A375 (cell line): ENCODE measurements around the gene EVX2. TPM values are rescaled to one million over a fixed set of nuclear protein-coding genes. Genes with fewer than 3 reads are reported as not detected.

Experiments used
- total RNA-seq: library from RNA; depleted of rRNA; stranded (reverse); fragments of >200 nt; shearing (Covaris generic); gene quantifications from 2 replicates; pipeline ENCODE4 v1.2.3, GENCODE V29; 2014; rRNA removed

The EVX2 gene
- 0.05 TPM in 1 of 2 replicates, not detected in the other for total RNA-seq

DNA sequence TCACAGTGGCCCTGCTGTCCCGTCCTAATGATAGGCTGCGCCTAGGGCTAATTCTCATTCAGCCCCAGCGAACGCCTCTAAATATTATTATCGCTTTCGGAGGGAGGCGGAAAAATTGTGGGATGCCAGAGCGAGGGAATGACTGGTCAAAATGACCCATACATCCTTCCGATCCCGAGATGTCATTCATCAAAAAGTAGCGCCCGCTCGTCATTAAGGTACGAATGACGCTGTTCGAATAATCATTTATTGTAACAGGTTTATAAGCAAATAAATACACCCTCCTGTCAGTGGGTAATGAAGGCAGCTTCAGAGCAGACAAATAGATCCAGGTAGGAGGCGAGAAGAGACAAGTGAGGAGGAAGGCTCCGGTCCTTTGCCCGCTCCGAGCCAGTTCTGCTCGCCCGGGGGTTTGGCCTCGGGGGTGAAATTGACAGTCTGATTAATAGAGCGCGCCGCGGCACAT lies at the start of gene EVX2:
TSS of gene EVX2 (minus strand) at position 167 of the 466 bp plus-strand sequence. CDS start 186 bp downstream, outside the sequence.

DNA sequence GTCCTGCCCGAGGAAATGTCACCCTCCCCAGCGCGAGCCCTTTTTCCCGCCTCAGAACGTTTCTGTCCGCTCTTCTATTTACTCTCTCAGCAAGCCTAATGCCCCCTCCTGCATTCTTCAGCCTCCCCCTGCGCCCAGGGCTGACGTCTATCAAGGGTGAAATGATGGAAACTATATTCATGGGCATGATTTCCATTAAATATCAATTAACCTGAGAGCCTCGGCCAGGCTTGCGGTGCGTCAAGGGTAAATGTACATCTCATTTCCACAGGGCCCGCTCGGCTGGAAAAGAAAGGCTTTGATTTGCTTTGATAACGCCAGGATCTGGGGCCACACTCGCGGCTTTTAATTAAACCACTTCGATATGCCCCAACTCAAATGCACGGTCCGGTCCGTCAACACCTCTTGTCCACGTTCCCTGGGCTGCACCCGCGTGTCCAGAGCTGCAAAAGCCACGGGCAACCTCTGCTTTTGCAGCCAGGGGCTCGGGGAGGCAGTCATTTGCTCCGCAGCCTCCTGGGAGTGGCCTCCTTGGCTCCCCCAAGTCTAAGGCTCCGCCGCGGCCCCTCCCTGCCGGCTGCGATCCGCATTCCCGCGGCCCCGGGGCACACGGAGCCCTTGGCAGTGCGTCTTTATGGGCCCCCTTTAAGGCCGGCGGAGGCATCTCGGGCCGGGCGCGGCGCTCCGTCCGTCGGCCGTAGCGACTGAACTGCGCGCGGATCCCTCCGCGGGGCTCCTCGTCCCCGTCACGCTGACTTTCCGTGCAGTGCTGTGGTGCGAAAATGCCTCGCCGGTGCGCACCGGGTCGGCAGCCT lies 45.4 kb upstream of the EVX2 start, which contains the start of gene HOXD8:
TSS of gene HOXD8 (plus strand) at position 724 of the 815 bp plus-strand sequence. CDS start 662 bp downstream, outside the sequence.

DNA sequence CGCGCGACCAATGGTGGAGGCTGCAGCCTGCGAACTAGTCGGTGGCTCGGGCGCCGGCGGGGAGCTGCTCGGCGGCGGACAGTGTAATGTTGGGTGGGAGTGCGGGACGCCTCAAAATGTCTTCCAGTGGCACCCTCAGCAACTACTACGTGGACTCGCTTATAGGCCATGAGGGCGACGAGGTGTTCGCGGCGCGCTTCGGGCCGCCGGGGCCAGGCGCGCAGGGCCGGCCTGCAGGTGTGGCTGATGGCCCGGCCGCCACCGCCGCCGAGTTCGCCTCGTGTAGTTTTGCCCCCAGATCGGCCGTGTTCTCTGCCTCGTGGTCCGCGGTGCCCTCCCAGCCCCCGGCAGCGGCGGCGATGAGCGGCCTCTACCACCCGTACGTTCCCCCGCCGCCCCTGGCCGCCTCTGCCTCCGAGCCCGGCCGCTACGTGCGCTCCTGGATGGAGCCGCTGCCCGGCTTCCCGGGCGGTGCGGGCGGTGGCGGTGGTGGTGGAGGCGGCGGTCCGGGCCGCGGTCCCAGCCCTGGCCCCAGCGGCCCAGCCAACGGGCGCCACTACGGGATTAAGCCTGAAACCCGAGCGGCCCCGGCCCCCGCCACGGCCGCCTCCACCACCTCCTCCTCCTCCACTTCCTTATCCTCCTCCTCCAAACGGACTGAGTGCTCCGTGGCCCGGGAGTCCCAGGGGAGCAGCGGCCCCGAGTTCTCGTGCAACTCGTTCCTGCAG lies 39.1 kb upstream of the EVX2 start, which contains the start of gene HOXD9:
TSS of gene HOXD9 (plus strand) at position 37 of the 728 bp plus-strand sequence. CDS start at position 87, 50 bp downstream.

DNA sequence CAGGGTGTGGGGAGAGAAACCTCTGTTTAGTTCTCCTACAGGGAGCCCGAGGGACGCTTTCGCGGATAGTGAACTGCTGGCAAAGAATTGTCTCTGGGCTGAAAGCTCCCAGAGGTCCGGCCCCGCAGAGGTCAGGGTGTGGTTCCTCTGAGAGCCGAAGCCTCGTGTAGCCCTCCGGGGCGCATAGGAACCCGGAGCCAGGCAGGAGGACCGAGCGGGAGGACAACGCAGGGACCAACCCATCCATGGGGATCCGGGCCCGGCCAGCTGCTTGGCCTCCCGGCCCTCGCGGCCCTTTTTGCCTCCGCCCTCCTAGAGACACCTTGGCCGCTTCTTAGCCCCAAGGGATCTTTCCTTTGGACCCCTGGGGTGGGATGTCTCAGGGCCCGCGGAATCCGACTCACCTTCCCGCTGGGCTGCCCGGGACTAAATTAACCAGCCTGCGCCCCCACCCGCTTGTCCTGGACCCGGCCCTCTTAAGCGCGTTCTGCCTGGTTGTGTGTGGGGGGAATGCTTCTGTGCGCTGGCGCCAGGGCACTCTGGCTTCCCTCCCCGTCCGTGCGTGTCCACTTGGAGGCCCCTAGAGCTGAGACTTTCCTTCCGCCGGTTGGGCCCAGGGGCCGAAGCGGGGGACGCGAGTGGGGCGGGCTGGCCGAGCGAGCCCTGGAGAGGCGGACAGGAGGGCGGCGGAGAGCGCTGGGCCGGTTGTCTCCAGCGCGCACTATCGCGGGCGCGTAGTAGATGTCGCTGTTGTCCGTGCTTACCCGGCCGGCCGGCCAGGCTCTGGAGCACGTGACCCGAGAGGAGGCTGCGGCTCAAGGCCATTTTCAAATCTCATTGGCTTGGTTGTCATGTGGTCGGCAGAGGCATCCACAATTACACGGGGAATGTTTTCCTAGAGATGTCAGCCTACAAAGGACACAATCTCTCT lies 32.4 kb upstream of the EVX2 start, which contains the start of gene HOXD10:
TSS of gene HOXD10 (plus strand) at position 896 of the 931 bp plus-strand sequence. CDS start 56 bp downstream, outside the sequence.

DNA sequence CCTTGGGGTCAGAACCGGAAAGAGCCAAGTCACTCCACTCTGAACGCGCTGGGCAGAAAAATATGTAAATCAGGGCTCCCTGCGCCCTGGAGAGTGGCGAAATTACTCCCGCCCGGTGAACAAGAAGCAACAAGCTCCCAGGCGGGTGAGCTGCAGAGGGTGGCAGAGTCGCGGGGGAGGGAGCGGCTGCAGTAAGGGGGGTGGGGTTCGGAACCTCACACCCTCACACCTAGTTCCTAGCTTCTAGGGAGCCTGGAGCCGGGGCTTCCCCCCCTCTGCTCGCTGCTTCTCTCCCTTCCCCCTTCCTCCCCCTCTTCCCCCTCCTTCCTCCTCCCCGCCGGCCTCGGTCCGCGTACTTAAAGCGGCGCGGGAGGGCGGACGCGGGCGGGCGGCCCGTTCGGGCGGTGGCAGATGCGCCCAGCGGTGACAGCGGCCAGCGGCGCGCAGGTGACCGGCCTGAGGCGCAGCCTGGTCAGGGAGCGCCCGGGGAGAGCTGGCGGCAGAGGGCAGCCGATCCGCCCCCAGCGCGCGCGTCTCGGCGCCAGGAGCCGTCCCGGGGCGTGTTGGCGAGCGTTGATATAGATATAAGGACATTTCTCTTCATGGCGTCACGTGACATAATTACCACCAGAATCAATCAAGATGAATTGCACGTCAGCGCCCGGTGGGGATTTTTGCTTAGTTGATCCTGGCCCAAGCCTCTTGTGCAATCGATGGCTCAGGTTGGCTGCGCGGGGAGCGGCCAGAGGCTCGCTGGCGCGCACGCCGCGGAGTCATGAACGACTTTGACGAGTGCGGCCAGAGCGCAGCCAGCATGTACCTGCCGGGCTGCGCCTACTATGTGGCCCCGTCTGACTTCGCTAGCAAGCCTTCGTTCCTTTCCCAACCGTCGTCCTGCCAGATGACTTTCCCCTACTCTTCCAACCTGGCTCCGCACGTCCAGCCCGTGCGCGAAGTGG lies 23.1 kb upstream of the EVX2 start, which contains the start of gene HOXD11:
TSS of gene HOXD11 (plus strand) at position 700 of the 959 bp plus-strand sequence. CDS start at position 776, 76 bp downstream.

GRCh38 chr2:176099728-176100546 lies 16.2 kb upstream of the EVX2 start, which contains the start of gene HOXD12:
HOXD12 (plus strand) TSS chr2:176099795; CDS start chr2:176099802, 7 bp downstream.

DNA sequence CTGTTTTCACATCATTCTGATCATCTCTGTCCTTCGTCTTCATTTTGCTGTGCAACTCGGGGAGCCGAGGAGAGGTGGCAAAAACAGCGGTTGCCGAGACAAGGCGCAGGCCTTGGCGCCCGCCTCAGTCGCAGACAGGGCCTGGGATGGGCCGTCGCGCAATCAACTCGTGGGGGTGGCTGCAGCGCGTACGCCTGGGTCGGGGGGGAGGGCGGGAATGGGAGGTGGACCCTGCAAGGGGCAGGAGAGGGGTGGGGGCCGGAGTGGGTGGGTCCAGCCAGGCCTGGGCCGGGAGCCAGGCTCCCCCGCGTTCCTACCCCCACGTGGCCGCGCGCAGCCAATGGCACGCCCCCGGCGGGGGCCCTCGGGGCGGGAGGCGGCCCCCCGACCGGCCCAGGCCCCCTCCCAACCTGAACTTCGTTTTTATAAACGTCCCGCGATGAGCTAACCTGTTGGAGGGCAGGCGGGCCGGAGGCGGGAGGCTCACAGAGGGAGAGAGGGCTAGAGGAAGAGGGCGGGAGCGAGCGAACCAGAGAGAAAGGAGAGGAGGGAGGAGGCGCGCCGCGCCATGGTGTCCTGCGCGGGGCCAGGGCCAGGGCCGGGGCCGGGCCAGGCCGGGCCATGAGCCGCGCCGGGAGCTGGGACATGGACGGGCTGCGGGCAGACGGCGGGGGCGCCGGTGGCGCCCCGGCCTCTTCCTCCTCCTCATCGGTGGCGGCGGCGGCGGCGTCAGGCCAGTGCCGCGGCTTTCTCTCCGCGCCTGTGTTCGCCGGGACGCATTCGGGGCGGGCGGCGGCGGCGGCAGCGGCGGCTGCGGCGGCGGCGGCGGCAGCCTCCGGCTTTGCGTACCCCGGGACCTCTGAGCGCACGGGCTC lies 8.7 kb upstream of the EVX2 start, which contains the start of gene HOXD13:
TSS of gene HOXD13 (plus strand) at position 452 of the 875 bp plus-strand sequence. CDS start at position 622, 170 bp downstream.

Other genes starting within 250 kb of the EVX2 start
- 5.6 and 11.0 TPM in 2 replicates for gene LNPK, start 81.7 kb downstream of the EVX2 start, total RNA-seq
- 5.3 and 7.1 TPM in 2 replicates for gene HOXD13, start 8.8 kb upstream of the EVX2 start, total RNA-seq
- gene HOXD12, start 15.8 kb upstream of the EVX2 start, total RNA-seq, result 0.60 TPM in 1 of 2 replicates, not detected in the other
- 0.93 TPM in 1 of 2 replicates, not detected in the other for gene HOXD11, start 23.3 kb upstream of the EVX2 start, total RNA-seq
- 0.80 and 1.9 TPM in 2 replicates for gene HOXD10, start 32.8 kb upstream of the EVX2 start, total RNA-seq
- 5.4 and 5.7 TPM in 2 replicates for gene HOXD9, start 38.8 kb upstream of the EVX2 start, total RNA-seq
- gene HOXD8, start 45.7 kb upstream of the EVX2 start, total RNA-seq, result 5.3 and 6.7 TPM in 2 replicates
- 0.74 and 1.1 TPM in 2 replicates for gene HOXD4, start 67.6 kb upstream of the EVX2 start, total RNA-seq
- 0.90 and 2.7 TPM in 2 replicates for gene HOXD3, start 73.3 kb upstream of the EVX2 start, total RNA-seq
- 0.08 TPM in 2 replicates for gene HOXD1, start 104.7 kb upstream of the EVX2 start, total RNA-seq
- gene MTX2, start 185.5 kb upstream of the EVX2 start, total RNA-seq, result 33.5 and 35.1 TPM in 2 replicates